SJCRH30 (cell line): ENCODE measurements around the gene CHD9. TPM values are rescaled to one million over a fixed set of nuclear protein-coding genes. Genes with fewer than 3 reads are reported as not detected.
A peak's percentile ranks its signal among the peaks of the same experiment; 100 is the strongest.
"Not testable (repeated sequence)": the region's sequence is repeated elsewhere in the genome, so short reads cannot be mapped to it uniquely, and the experiment has no call there.

Experiments used
- DNase-seq, 2 experiments: peaks; one replicate each; pipeline ENCODE4 v3.0.0-alpha.2; 2015 to 2020
- H3K27ac ChIP-seq: fragments of 250-450 bp; sonication (Bioruptor Pico); 2 replicates; pipeline ENCODE4 v1.5.1; 2020; ENCODE audit warnings: mild to moderate bottlenecking, moderate library complexity
- H3K27me3 ChIP-seq: fragments of 250-450 bp; sonication (Bioruptor Pico); 2 replicates; pipeline ENCODE4 v1.5.1; 2020; ENCODE audit warnings: mild to moderate bottlenecking, moderate library complexity
- H3K36me3 ChIP-seq: fragments of 250-450 bp; sonication (Bioruptor Pico); 2 replicates; pipeline ENCODE4 v1.5.1; 2020; ENCODE audit warnings: mild to moderate bottlenecking, moderate library complexity
- H3K4me1 ChIP-seq: fragments of 250-450 bp; sonication (Bioruptor Pico); 2 replicates; pipeline ENCODE4 v1.5.1; 2020; ENCODE audit warnings: mild to moderate bottlenecking, moderate library complexity
- H3K4me3 ChIP-seq: fragments of 250-450 bp; sonication (Bioruptor Pico); 2 replicates; pipeline ENCODE4 v1.5.1; 2020; ENCODE audit warnings: mild to moderate bottlenecking, moderate library complexity
- H3K9me3 ChIP-seq: fragments of 250-450 bp; sonication (Bioruptor Pico); replicated peaks from 2 replicates; pipeline ENCODE4 v1.5.1; 2020; ENCODE audit warnings: mild to moderate bottlenecking, moderate library complexity
- total RNA-seq: library from RNA; depleted of rRNA; stranded (reverse); fragments of >200 nt; shearing (Covaris generic); gene quantifications from 2 replicates; pipeline ENCODE4 v1.2.3, GENCODE V29; 2014

CHD9 gene
- total RNA-seq, 1 experiment from 2014 or later: 62.3 TPM

- H3K36me3 ChIP-seq: peaks cover 59% of the 10 kb centered on the region
- H3K9me3 ChIP-seq: no peaks in the 10 kb centered on the region
- no peak overlapping the region for H3K4me3 ChIP-seq
- H3K4me1 ChIP-seq: no peaks in the 10 kb centered on the region
- DNase-seq: no peak
- no peaks in the 10 kb centered on the region for H3K27me3 ChIP-seq
- no peak overlapping the region for H3K27ac ChIP-seq
These were observed 165.1 kb downstream of the CHD9 start for GRCh38 chr16:53219795-53220454.

- H3K4me3 ChIP-seq: no peak overlapping the region
- peak in 1 of 2 experiments; percentile 17 for DNase-seq
- no peaks in the 10 kb centered on the region for H3K27me3 ChIP-seq
- no peaks in the 10 kb centered on the region for H3K9me3 ChIP-seq
- H3K4me1 ChIP-seq: no peaks in the 10 kb centered on the region
- peaks cover 59% of the 10 kb centered on the region for H3K36me3 ChIP-seq
- no peak overlapping the region for H3K27ac ChIP-seq
These were observed 165.8 kb downstream of the CHD9 start for GRCh38 chr16:53220585-53220984.

GRCh38 chr16:53224951-53225533 is 170.3 kb downstream of the CHD9 start:
- peaks cover 78% of the 10 kb centered on the region for H3K36me3 ChIP-seq
- no peak overlapping the region for H3K4me3 ChIP-seq
- DNase-seq: no peak
- no peaks in the 10 kb centered on the region for H3K27me3 ChIP-seq
- no peaks in the 10 kb centered on the region for H3K4me1 ChIP-seq
- H3K27ac ChIP-seq: no peak overlapping the region
- H3K9me3 ChIP-seq: no peaks in the 10 kb centered on the region

GRCh38 chr16:53232826-53233529 is 178.2 kb downstream of the CHD9 start:
- no peak for DNase-seq
- H3K4me3 ChIP-seq: no peak overlapping the region
- peaks cover 79% of the 10 kb centered on the region for H3K36me3 ChIP-seq
- H3K27ac ChIP-seq: no peak overlapping the region
- no peaks in the 10 kb centered on the region for H3K4me1 ChIP-seq
- no peaks in the 10 kb centered on the region for H3K9me3 ChIP-seq
- no peaks in the 10 kb centered on the region for H3K27me3 ChIP-seq

GRCh38 chr16:53234836-53235235 is 180.0 kb downstream of the CHD9 start:
- Histone ChIP-seq H3K9me3 (no peaks in the 10 kb centered on the region), H3K27me3 (no peaks in the 10 kb centered on the region), H3K36me3 (peaks cover 82% of the 10 kb centered on the region), H3K27ac (no peak overlapping the region), H3K4me3 (no peak overlapping the region), H3K4me1 (no peaks in the 10 kb centered on the region)
- no peak for DNase-seq

- H3K27ac ChIP-seq: no peak overlapping the region
- H3K4me1 ChIP-seq: no peaks in the 10 kb centered on the region
- H3K27me3 ChIP-seq: no peaks in the 10 kb centered on the region
- H3K4me3 ChIP-seq: no peak overlapping the region
- no peaks in the 10 kb centered on the region for H3K9me3 ChIP-seq
- no peak for DNase-seq
- H3K36me3 ChIP-seq: peaks cover 80% of the 10 kb centered on the region
These were observed 181.1 kb downstream of the CHD9 start for GRCh38 chr16:53235851-53236250.

- 0 out of 2 replicates have a peak, but pooled peaks cover 3% of the 10 kb centered on the region for H3K9me3 ChIP-seq
- H3K27ac ChIP-seq: no peak overlapping the region
- no peaks in the 10 kb centered on the region for H3K4me1 ChIP-seq
- H3K36me3 ChIP-seq: peaks cover 82% of the 10 kb centered on the region
- H3K27me3 ChIP-seq: no peaks in the 10 kb centered on the region
- DNase-seq: no peak
- no peak overlapping the region for H3K4me3 ChIP-seq
These were observed 194.5 kb downstream of the CHD9 start for GRCh38 chr16:53249331-53249730.

- peaks cover 67% of the 10 kb centered on the region for H3K36me3 ChIP-seq
- H3K9me3 ChIP-seq: no peaks in the 10 kb centered on the region
- H3K27ac ChIP-seq: no peak overlapping the region
- H3K27me3 ChIP-seq: no peaks in the 10 kb centered on the region
- H3K4me3 ChIP-seq: no peak overlapping the region
- H3K4me1 ChIP-seq: peaks cover 5% of the 10 kb centered on the region
- DNase-seq: peak in 1 of 2 experiments; percentile 12
These were observed 202.2 kb downstream of the CHD9 start for GRCh38 chr16:53257001-53257400.

- H3K4me3 ChIP-seq: no peak overlapping the region
- no peak for DNase-seq
These were observed 204.0 kb downstream of the CHD9 start for GRCh38 chr16:53258809-53259208.

GRCh38 chr16:53261276-53261675 is 206.5 kb downstream of the CHD9 start:
- DNase-seq: no peak
- Histone ChIP-seq H3K27me3 (no peaks in the 10 kb centered on the region), H3K4me3 (no peak overlapping the region), H3K27ac (no peak overlapping the region), H3K9me3 (no peaks in the 10 kb centered on the region), H3K4me1 (peaks cover 15% of the 10 kb centered on the region), H3K36me3 (peaks cover 62% of the 10 kb centered on the region)

More at GRCh38 chr16:53258809-53259208, 204.0 kb downstream of the CHD9 start:
- no peak overlapping the region for H3K27ac ChIP-seq
- peaks cover 5% of the 10 kb centered on the region for H3K4me1 ChIP-seq
- no peaks in the 10 kb centered on the region for H3K9me3 ChIP-seq
- H3K27me3 ChIP-seq: no peaks in the 10 kb centered on the region
- H3K36me3 ChIP-seq: peaks cover 73% of the 10 kb centered on the region

GRCh38 chr16:53262645-53263044 is 207.9 kb downstream of the CHD9 start:
- Histone ChIP-seq H3K9me3 (no peaks in the 10 kb centered on the region), H3K36me3 (peaks cover 67% of the 10 kb centered on the region), H3K27ac (no peak overlapping the region), H3K4me3 (no peak overlapping the region), H3K27me3 (no peaks in the 10 kb centered on the region), H3K4me1 (peaks cover 15% of the 10 kb centered on the region)
- DNase-seq: no peak

GRCh38 chr16:53266156-53266555 is 211.4 kb downstream of the CHD9 start:
- Histone ChIP-seq H3K36me3 (peaks cover 72% of the 10 kb centered on the region), H3K27me3 (no peaks in the 10 kb centered on the region), H3K4me3 (no peak overlapping the region), H3K9me3 (no peaks in the 10 kb centered on the region), H3K4me1 (peaks cover 15% of the 10 kb centered on the region), H3K27ac (peak overlapping the region; percentile 75)
- peak; percentile 76 to 90 for DNase-seq

GRCh38 chr16:53278498-53278897 is 223.7 kb downstream of the CHD9 start:
- not testable (repeated sequence) for H3K27me3 ChIP-seq, H3K9me3 ChIP-seq, H3K4me1 ChIP-seq, H3K27ac ChIP-seq, H3K4me3 ChIP-seq, DNase-seq
- peaks cover 74% of the 10 kb centered on the region for H3K36me3 ChIP-seq

- DNase-seq: no peak
- Histone ChIP-seq H3K4me1 (no peaks in the 10 kb centered on the region), H3K9me3 (no peaks in the 10 kb centered on the region), H3K27ac (no peak overlapping the region), H3K4me3 (no peak overlapping the region), H3K36me3 (peaks cover 69% of the 10 kb centered on the region), H3K27me3 (no peaks in the 10 kb centered on the region)
These were observed 226.5 kb downstream of the CHD9 start for GRCh38 chr16:53281280-53281679.

- DNase-seq: no peak
- Histone ChIP-seq H3K4me1 (no peaks in the 10 kb centered on the region), H3K4me3 (no peak overlapping the region), H3K27me3 (no peaks in the 10 kb centered on the region), H3K27ac (no peak overlapping the region), H3K36me3 (peaks cover 67% of the 10 kb centered on the region), H3K9me3 (no peaks in the 10 kb centered on the region)
These were observed 227.1 kb downstream of the CHD9 start for GRCh38 chr16:53281859-53282258.
